ENCODE results near the gene AMPD1.

AMPD1 gene

DNA sequence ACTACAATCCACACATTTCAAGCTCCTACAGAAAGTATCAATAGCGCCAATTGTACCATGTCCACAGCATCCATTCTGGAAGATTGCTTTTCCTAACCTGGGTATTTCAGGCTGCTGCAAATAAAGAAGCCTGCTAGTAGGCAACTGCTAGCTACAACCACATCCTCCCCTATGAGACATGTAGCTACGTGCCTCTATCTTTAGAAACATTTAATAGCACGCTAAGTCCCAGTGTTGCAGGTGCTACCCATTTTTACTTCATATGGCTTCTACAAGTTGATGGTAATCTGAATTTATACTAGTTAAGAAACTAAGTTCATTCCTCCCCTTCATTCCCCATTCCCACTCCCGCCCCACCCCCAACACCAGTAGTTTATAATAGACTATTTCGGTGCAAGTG, 7.4 kb upstream of the AMPD1 start:
- DNase-seq (ENCODE audit: extremely low read depth, low read depth): no peak
- TF ChIP-seq, protein P1, sequence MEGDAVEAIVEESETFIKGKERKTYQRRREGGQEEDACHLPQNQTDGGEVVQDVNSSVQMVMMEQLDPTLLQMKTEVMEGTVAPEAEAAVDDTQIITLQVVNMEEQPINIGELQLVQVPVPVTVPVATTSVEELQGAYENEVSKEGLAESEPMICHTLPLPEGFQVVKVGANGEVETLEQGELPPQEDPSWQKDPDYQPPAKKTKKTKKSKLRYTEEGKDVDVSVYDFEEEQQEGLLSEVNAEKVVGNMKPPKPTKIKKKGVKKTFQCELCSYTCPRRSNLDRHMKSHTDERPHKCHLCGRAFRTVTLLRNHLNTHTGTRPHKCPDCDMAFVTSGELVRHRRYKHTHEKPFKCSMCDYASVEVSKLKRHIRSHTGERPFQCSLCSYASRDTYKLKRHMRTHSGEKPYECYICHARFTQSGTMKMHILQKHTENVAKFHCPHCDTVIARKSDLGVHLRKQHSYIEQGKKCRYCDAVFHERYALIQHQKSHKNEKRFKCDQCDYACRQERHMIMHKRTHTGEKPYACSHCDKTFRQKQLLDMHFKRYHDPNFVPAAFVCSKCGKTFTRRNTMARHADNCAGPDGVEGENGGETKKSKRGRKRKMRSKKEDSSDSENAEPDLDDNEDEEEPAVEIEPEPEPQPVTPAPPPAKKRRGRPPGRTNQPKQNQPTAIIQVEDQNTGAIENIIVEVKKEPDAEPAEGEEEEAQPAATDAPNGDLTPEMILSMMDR (IDR thresholded peaks at IDR 0.05; ENCODE audit: low read depth, low read length, missing control alignments): no peak
- no peak overlapping the region for H3K4me3 ChIP-seq (replicated peaks; ENCODE audit: low read depth, low read length)

DNA sequence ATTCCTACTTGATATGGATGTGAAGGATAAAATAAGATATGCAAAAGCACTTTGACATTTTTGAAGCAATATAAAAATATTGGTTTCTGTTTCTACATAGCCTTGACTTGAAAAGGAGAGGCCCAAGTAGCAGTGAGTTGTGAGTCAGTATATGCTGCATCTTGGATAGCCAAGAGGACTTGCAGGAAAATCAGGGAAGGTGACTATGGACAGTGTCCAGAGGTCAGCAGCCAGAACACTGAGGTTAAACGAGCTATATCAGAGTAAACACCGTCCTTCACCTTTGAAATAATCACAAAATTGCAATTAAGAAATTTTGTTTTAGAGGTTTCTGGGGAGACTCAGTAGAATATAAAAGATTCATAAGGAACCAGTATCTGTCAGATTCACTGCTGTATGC, 6.6 kb upstream of the AMPD1 start:
- TF ChIP-seq, protein P1 (IDR thresholded peaks at IDR 0.05; ENCODE audit: low read depth, low read length, missing control alignments): no peak
- no peak overlapping the region for H3K4me3 ChIP-seq (replicated peaks; ENCODE audit: low read depth, low read length)
- DNase-seq (ENCODE audit: extremely low read depth, low read depth): no peak

DNA sequence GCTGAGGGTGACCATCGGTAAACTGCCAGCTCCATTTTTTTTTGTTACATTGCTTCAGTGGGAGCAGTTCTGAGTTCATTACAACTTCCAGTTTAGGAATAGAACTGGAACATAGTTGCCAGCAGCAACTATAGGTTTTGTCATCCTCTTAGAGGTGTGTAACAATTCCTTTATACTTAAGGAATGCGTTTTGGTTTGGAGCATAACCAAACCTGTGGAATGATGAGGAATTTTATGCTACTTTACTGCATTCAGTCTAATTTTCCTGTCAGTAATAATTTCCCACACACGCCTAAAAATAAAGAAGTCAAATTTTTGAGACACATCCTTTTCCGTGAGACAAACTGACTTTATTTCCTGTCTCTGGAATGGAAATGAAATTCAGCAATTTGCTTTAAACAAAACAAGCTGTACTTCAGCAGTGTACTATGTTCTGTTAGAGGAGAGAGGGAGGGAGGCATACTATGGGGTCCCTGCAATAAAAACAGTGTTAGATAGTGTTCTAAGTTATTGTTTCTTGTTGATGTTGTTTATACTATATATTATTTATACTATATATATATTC, 4.8 kb upstream of the AMPD1 start:
- no peak for DNase-seq (ENCODE audit: extremely low read depth, low read depth)
- TF ChIP-seq, protein P1 (IDR thresholded peaks at IDR 0.05; ENCODE audit: low read depth, low read length, missing control alignments): no peak
- no peak overlapping the region for H3K4me3 ChIP-seq (replicated peaks; ENCODE audit: low read depth, low read length)

DNA sequence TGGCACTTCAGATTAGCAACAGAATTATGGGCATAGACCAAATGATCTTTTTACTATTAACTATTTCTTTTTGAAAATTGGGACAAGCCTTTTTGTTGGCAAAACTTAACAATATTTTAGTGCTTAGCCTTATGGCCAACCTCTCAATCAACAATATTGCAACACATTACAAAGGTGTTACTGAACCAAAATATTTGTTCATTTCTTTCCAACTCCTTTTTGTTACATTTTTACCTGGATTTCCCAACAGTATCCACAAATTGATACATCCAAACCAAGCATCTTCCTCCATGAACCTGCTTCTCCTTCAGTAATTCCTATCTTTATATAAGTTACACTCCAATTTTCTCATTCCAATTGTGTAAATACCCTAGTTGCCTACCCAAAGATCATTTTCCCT, 1.5 kb upstream of the AMPD1 start:
- H3K4me3 ChIP-seq (replicated peaks; ENCODE audit: low read depth, low read length): no peak overlapping the region
- TF ChIP-seq, protein P1 (IDR thresholded peaks at IDR 0.05; ENCODE audit: low read depth, low read length, missing control alignments): no peak
- no peak for DNase-seq (ENCODE audit: extremely low read depth, low read depth)

DNA sequence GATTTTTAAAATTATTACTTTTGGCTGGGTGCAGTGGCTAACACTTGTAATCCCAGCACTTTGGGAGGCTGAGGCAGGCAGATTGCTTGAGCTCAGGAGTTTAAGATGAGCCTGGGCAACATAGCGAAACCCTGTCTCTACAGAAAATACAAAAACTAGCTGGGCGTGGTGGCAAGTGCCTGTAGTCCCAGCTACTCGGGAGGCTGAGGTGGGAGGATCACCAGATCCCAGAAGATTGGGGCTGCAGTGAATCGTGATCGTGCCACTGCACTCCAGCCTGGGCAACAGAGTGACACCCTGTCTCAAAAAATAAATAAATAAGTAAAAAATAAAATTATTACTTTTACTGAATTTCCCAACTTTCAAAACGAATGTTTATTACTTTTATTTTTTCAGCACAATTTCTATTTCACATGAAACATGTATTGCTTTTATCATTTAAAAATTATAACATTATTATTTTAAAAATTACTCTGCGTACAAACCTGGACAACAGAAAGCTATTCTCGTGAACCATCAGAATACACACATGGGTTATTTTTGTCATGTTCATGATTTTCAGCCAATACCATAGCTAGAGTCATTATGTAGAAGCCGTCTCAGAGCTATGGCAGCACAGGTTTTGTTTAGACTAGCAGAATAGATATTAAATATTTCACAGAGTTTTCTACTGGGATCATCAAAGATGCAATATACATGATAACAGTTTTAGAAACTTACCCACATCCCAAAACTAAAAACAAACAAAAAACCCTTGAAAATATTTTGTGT, 621 bp downstream of the AMPD1 start:
- H3K4me3 ChIP-seq (replicated peaks; ENCODE audit: low read depth, low read length): no peak overlapping the region
- TF ChIP-seq, protein P1 (IDR thresholded peaks at IDR 0.05; ENCODE audit: low read depth, low read length, missing control alignments): no peak
- no peak for DNase-seq (ENCODE audit: extremely low read depth, low read depth)

DNA sequence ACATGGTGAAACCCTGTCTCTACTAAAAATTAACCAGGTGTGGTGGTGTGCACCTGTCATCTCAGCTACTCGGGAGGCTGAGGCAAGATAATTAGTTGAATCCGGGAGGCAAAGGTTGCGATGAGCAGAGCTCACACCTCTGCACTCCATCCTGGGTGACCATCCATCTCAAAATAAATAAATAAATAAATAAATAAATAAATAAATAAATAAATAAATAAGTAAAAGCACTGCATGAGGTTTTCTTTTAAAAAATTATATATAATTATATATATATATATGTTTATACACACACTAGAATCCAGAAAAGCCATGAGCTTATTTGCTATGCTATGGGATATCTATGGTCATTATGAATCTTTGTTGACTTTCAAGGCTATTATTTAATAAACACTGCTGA, 2.4 kb downstream of the AMPD1 start:
- TF ChIP-seq, protein P1 (IDR thresholded peaks at IDR 0.05; ENCODE audit: low read depth, low read length, missing control alignments): no peak
- DNase-seq (ENCODE audit: extremely low read depth, low read depth): no peak

More for the DNA sequence above, 2.4 kb downstream of the AMPD1 start:
- H3K4me3 ChIP-seq (replicated peaks; ENCODE audit: low read depth, low read length): no peak overlapping the region

All from HFF-Myc (cell line).